GM20000 (cell line): ENCODE data around the gene DDX42.

Experiments used
- DNase-seq: peaks from one replicate; pipeline ENCODE4 v3.0.0; 2012; ENCODE audit warnings: low spot score
- CTCF ChIP-seq: IDR thresholded peaks from 2 replicates; pipeline ENCODE4 v1.5.1; 2012; ENCODE audit warnings: mild to moderate bottlenecking, control low read depth; ENCODE audit errors: extremely low read depth, missing control alignments

DDX42 gene

GRCh38 chr17:63840591-63841349 is 66.8 kb downstream of the DDX42 start:
- DNase-seq, result no peak
- no peak for TF ChIP-seq CTCF

GRCh38 chr17:63841350-63842172 is 67.6 kb downstream of the DDX42 start:
- DNase-seq, result peak; percentile 23
- TF ChIP-seq CTCF, result no peak

GRCh38 chr17:63842173-63842539 is 68.2 kb downstream of the DDX42 start:
- no peak for TF ChIP-seq CTCF
- DNase-seq, result no peak

DNA sequence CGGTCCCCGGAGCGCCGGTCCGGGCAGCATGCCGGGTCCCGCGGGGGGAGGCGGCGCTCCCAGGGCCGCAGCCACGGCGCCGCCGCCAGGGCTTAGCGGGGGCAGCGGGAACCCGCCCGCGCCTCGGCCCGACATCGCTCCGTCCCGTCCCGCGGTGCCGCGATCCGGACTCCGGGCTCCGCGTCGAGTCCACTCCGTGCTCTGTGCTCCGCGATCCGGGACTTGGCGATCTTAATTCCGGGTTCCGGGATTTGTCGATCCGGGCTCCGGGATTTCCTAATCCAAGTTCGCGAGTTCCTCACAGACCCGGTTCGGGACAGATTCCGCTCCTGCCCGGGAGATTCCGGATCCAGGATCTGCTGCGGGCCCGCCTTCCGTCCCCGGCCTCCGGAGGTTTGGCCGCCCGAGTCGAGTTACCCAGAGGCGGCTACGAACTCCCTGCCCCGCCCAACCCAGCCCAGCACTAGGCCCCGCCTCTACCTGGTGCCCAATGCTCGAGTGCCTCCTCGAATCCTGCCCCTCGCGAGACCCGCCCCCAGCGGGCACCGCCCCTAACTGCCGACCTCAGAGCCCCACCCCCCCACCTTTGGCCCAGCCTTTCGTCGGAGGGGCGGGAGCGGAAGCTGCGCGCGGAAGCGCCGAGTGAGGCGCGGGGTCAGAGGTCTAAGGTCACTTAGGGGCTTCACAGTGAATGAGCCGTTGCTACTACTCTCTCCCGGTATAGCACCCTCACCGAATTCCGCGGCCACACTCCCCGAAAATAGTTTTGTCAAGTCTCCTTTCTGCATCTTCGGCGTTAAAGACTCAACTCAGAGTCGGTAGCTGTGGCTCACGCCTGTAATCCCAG is 68.8 kb downstream of the DDX42 start, which contains the start of gene SMARCD2:
SMARCD2 (minus strand) TSS at position 146 of the 847 bp plus-strand sequence; CDS start at position 135, 11 bp downstream.
- peak; percentile 98 for DNase-seq
- TF ChIP-seq CTCF, result no peak

DNA sequence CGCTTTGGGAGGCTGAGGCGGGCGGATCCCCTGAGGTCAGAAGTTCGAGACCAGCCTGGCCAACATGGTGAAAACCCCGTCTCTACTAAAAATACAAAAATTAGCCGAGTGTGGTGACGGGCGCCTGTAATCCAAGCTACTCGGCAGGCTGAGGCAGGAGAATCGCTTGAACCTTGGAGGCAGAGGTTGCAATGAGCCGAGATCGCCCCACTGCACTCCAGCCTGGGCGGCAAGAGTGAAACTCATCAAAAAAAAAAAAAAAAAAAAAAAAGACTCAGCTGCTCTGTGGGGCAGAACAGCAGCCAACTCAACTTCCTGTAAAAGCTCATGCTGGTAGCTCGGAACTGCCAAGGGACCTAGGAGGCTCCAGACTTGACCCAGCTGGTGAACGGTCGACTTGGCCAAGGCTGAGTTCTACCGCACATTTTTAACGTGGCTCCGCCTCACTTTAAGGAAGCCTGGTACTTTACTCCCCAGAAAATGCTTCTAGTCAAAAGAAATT is 69.5 kb downstream of the DDX42 start:
- peak; percentile 62 for DNase-seq

- TF ChIP-seq CTCF, result no peak
- no peak for DNase-seq
Measured at GRCh38 chr17:63843910-63844677, 70.1 kb downstream of the DDX42 start.

DNA sequence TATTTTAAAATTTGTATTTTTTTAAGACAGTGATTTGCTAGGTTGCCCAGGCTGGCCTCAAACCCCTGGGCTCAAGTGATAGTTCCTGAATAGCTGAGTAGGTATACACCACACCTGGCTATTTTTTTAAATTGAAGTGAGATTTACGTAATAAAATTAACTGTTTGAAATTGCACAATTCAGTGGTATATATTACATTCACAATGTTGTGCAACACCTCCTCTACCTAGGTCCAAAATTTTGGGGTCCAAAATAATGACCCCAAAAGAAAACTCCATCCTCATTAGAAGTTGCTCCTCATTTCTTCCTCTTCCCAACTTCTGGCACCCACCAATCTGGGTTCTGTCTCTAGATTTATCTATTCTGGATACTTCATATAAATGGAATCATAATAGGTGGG is 71.5 kb downstream of the DDX42 start:
- TF ChIP-seq CTCF, result no peak
- DNase-seq, result no peak
